Inflammatory macrophage treated with lipopolysaccharide for 4 hours (primary cell): ENCODE results near the gene NXPH3.
A peak's percentile ranks its signal among the peaks of the same experiment; 100 is the strongest.

Experiments
- DNase-seq: peaks from one replicate; pipeline ENCODE4 v3.0.0-alpha.2; 2020

The NXPH3 gene

GRCh38 chr17:49576088-49576916 is 631 bp downstream of the NXPH3 start:
- DNase-seq = no peak

GRCh38 chr17:49576917-49577649 is 1.4 kb downstream of the NXPH3 start:
- no peak for DNase-seq

- no peak for DNase-seq
These were observed 1.9 kb downstream of the NXPH3 start for GRCh38 chr17:49577650-49577934.

- DNase-seq = peak; percentile 5
These were observed 2.3 kb downstream of the NXPH3 start for GRCh38 chr17:49577963-49578362.

- DNase-seq = no peak
These were observed 2.7 kb downstream of the NXPH3 start for GRCh38 chr17:49578414-49578813.

GRCh38 chr17:49578952-49579500 is 3.4 kb downstream of the NXPH3 start:
- DNase-seq = no peak

GRCh38 chr17:49579522-49579921 is 3.9 kb downstream of the NXPH3 start:
- no peak for DNase-seq

GRCh38 chr17:49580055-49580721 is 4.5 kb downstream of the NXPH3 start:
- no peak for DNase-seq

GRCh38 chr17:49580981-49581647 is 5.4 kb downstream of the NXPH3 start:
- no peak for DNase-seq

- DNase-seq = no peak
These were observed 6.0 kb downstream of the NXPH3 start for GRCh38 chr17:49581648-49581998.

GRCh38 chr17:49582055-49582722 is 6.5 kb downstream of the NXPH3 start:
- DNase-seq = no peak

GRCh38 chr17:49582789-49583188 is 7.1 kb downstream of the NXPH3 start:
- no peak for DNase-seq

GRCh38 chr17:49583226-49583625 is 7.6 kb downstream of the NXPH3 start:
- DNase-seq = no peak

GRCh38 chr17:49583889-49584288 is 8.2 kb downstream of the NXPH3 start:
- DNase-seq = no peak

- DNase-seq = no peak
These were observed 9.9 kb downstream of the NXPH3 start for GRCh38 chr17:49585422-49586027.

- DNase-seq = no peak
These were observed 11.8 kb downstream of the NXPH3 start for GRCh38 chr17:49587366-49588073.

GRCh38 chr17:49588312-49588711 is 12.6 kb downstream of the NXPH3 start:
- no peak for DNase-seq

GRCh38 chr17:49588726-49589576 is 13.3 kb downstream of the NXPH3 start:
- no peak for DNase-seq

GRCh38 chr17:49589577-49589927 is 13.9 kb downstream of the NXPH3 start:
- DNase-seq = no peak

- DNase-seq = no peak
These were observed 15.2 kb downstream of the NXPH3 start for GRCh38 chr17:49590874-49591273.

- DNase-seq = no peak
These were observed 16.6 kb downstream of the NXPH3 start for GRCh38 chr17:49592263-49592662.
